K562 (cell line): ENCODE measurements around the gene ITGA11. TPM values are rescaled to one million over a fixed set of nuclear protein-coding genes. Genes with fewer than 3 reads are reported as not detected.

Experiments used
- ATAC-seq: fragments of 200-7000 bp; cut with Tn5 transposase; 3 replicates; pipeline ENCODE4 v1.9.1; 2020; ENCODE audit warnings: moderate library complexity
- BruUV-seq: library from RNA; stranded (reverse); fragments of 400-500 nt; replicated peaks from 2 replicates; lab custom pipeline; 2021; lab: Mats Ljungman, UMichigan
- CTCF ChIA-PET: fragments of 300-600 bp; formaldehyde crosslinking; extraction: SDS; loops from one replicate; lab custom pipeline; 2021; ENCODE audit warnings: low intra/inter-chr PET ratio; lab: Yijun Ruan, JAX
- POLR2A ChIA-PET: fragments of 300-600, 350-650 bp; sonication (Branson Sonifier 250); formaldehyde crosslinking; extraction: SDS; loops from one replicate; lab custom pipeline; 2021; ENCODE audit warnings: antibody characterized with exemption, inconsistent platforms; lab: Yijun Ruan, JAX
- DNase-seq, 4 experiments: peaks; one replicate each; pipeline versions ENCODE4 v3.0.0 to v3.0.0-alpha.2; 2011 to 2018; ENCODE audit warnings: low spot score in 3 of 4, mixed read lengths in 3 of 4; ENCODE audit errors: extremely low read depth in 1 of 4
- FAIRE-seq: peaks from 2 replicates; lab custom pipeline; 2011; peaks lifted over from hg19 to GRCh38; lab: Jason Lieb, UNC
- H2AFZ ChIP-seq: 2 replicates; pipeline ENCODE4 v1.6.0; 2011; ENCODE audit warnings: low read depth, low read length, control low read depth, inconsistent platforms
- H3K27ac ChIP-seq: fragments of 200-600 bp; 3 replicates; pipeline ENCODE4 v1.8.0; 2011; ENCODE audit warnings: low read depth, mild to moderate bottlenecking, control low read depth, inconsistent platforms, low read length, moderate library complexity, mixed read lengths; ENCODE audit errors: extremely low read depth
- H3K27me3 ChIP-seq, 2 experiments: fragments of 300-600 bp in 1 of 2; 2 replicates in 1 of 2; 3 replicates in 1 of 2; pipeline versions ENCODE4 v1.6.0 to v1.8.0; 2011; ENCODE audit warnings: inconsistent platforms in 2 of 2, low read length in 2 of 2, mild to moderate bottlenecking in 1 of 2, mixed read lengths in 1 of 2, moderate library complexity in 1 of 2; ENCODE audit not compliant: control insufficient read depth in 2 of 2, insufficient read depth in 2 of 2
- H3K36me3 ChIP-seq: fragments of 300-600 bp; 3 replicates; pipeline ENCODE4 v1.8.0; 2011; ENCODE audit warnings: mild to moderate bottlenecking, low read length, inconsistent platforms; ENCODE audit not compliant: control insufficient read depth, insufficient read depth
- H3K4me1 ChIP-seq, 2 experiments: fragments of 200-600 bp in 1 of 2; replicated peaks in 1 of 2; 2 replicates in 1 of 2; 3 replicates in 1 of 2; pipeline versions ENCODE4 v1.5.1 to v1.8.0; 2011; ENCODE audit warnings: inconsistent platforms in 2 of 2, low read length in 2 of 2, mild to moderate bottlenecking in 1 of 2, mixed read lengths in 1 of 2, moderate library complexity in 1 of 2; ENCODE audit not compliant: control insufficient read depth in 2 of 2, insufficient read depth in 2 of 2
- H3K4me2 ChIP-seq: 2 replicates; pipeline ENCODE4 v1.6.1; 2011; ENCODE audit warnings: low read length, control low read depth, inconsistent platforms, mixed read lengths; ENCODE audit not compliant: insufficient read depth
- H3K4me3 ChIP-seq: fragments of 200-600 bp; sonication (generic), shearing (Covaris generic); 2 replicates; pipeline ENCODE4 v1.5.1; 2016; ENCODE audit warnings: control low read depth, inconsistent platforms
- H3K79me2 ChIP-seq: fragments of 200-600 bp; 3 replicates; pipeline ENCODE4 v1.8.0; 2011; ENCODE audit warnings: low read length, inconsistent platforms; ENCODE audit not compliant: control insufficient read depth, insufficient read depth
- H3K9ac ChIP-seq, 2 experiments: 2 replicates each; pipeline versions ENCODE4 v1.6.0 to v1.6.1; 2011; ENCODE audit warnings: low read depth in 2 of 2, low read length in 2 of 2, control low read depth in 1 of 2, inconsistent platforms in 1 of 2, mild to moderate bottlenecking in 1 of 2, mixed read lengths in 1 of 2; ENCODE audit not compliant: insufficient read depth in 1 of 2
- H3K9me1 ChIP-seq: one replicate; pipeline ENCODE4 v1.6.0; 2011; ENCODE audit warnings: inconsistent platforms, mild to moderate bottlenecking, low read length, moderate library complexity; ENCODE audit not compliant: control insufficient read depth, insufficient read depth
- H3K9me3 ChIP-seq: replicated peaks from 2 replicates; pipeline ENCODE4 v1.5.1; 2011; ENCODE audit warnings: low read depth, low read length, inconsistent platforms; ENCODE audit not compliant: control insufficient read depth, insufficient read depth
- H4K20me1 ChIP-seq: replicated peaks from 2 replicates; pipeline ENCODE4 v1.6.1; 2011; ENCODE audit warnings: low read length, inconsistent platforms, mixed read lengths; ENCODE audit not compliant: control insufficient read depth, insufficient read depth
- BACH1 ChIP-seq: fragments of 200-800 bp; sonication (Bioruptor generic); IDR thresholded peaks from 2 replicates; pipeline ENCODE4 v1.6.1; 2016; ENCODE audit warnings: missing genetic modification characterization, missing compliant biosample characterization
- BMI1 ChIP-seq: fragments of 150-350 bp; IDR thresholded peaks from 2 replicates; pipeline ENCODE4 v1.6.1; 2014; ENCODE audit warnings: low read length
- CHCHD3 ChIP-seq: fragments of 250-450 bp; sonication (Bioruptor Pico); IDR thresholded peaks from 2 replicates; pipeline ENCODE4 v2.1.2; 2022; ENCODE audit warnings: mild to moderate bottlenecking
- ERF ChIP-seq: fragments of 450-650 bp; formaldehyde crosslinking; IDR thresholded peaks from 2 replicates; pipeline ENCODE4 v1.4.0; 2020; ENCODE audit warnings: mild to moderate bottlenecking, mixed read lengths
- HDAC2 ChIP-seq: fragments of 450-650 bp; IDR thresholded peaks from 2 replicates; pipeline ENCODE4 v1.6.1; 2016; ENCODE audit warnings: mild to moderate bottlenecking
- HDAC6 ChIP-seq: IDR thresholded peaks from 2 replicates; pipeline ENCODE4 v1.6.1; 2012; ENCODE audit warnings: low read depth, mild to moderate bottlenecking, control low read depth, inconsistent platforms, low read length, moderate library complexity
- RBM34 ChIP-seq: fragments of 200-400 bp; formaldehyde crosslinking; IDR thresholded peaks from 2 replicates; pipeline ENCODE4 v1.6.1; 2018; ENCODE audit warnings: low read length, borderline replicate concordance; ENCODE audit not compliant: insufficient read depth
- ZNF23 ChIP-seq: fragments of 250-450 bp; sonication (Bioruptor Pico); IDR thresholded peaks from 2 replicates; pipeline ENCODE4 v1.4.0; 2020; ENCODE audit warnings: mild to moderate bottlenecking
- ZSCAN29 ChIP-seq: fragments of 450-650 bp; IDR thresholded peaks from 2 replicates; pipeline ENCODE4 v1.6.1; 2017
- WGBS: fragments of 100-300 bp; shearing (Covaris generic); methylation state at CpG from one replicate; pipeline ENCODE4 v1.1.6; 2016; ENCODE audit warnings: low coverage, mixed read lengths; ENCODE audit not compliant: insufficient coverage; ENCODE audit errors: missing lambda C conversion rate; 5-methylcytosine and 5-hydroxymethylcytosine counted together
- in situ Hi-C: fragments of 300-500 bp; cut with MboI; formaldehyde crosslinking; loops from 4 replicates; pipeline ENCODE4 v1.15.0; 2018; ENCODE audit warnings: inconsistent platforms, mixed read lengths
- intact Hi-C: fragments of 100-400 bp; cut with micrococcal nuclease; formaldehyde crosslinking; loops from 2 replicates; pipeline ENCODE4 v1.14.2; 2022
- polyA plus RNA-seq, 8 experiments: library from polyadenylated mRNA; depleted of rRNA in 4 of 8; stranded (reverse) in 5 of 8; unstranded in 3 of 8; fragments of >200 nt; fragmentation: Nextera tagmentation in 2 of 8; fragmentation: Illumina TruSeq in 1 of 8; extraction: Ambion mirVana in 2 of 8; extraction: Trizol in 1 of 8; gene quantifications; 2 replicates each; pipeline versions ENCODE4 v1.2.1 to v1.2.3, GENCODE V29; 2011 to 2014; ENCODE audit warnings: inconsistent platforms in 1 of 8, missing spikeins in 1 of 8
- total RNA-seq, 7 experiments: library from RNA; depleted of rRNA in 6 of 7; stranded (reverse); fragments of >200 nt in 6 of 7; fragmentation: Illumina TruSeq in 2 of 7; extraction: Trizol in 2 of 7; gene quantifications; 2 replicates each; pipeline versions ENCODE4 v1.2.1 to v1.2.3, GENCODE V29; 2011 to 2021; ENCODE audit warnings: low replicate concordance in 1 of 7
- TF ChIP-seq, protein P1 (sequence below): fragments of 450-650 bp; IDR thresholded peaks from 2 replicates; pipeline ENCODE4 v1.7.0; 2016; ENCODE audit warnings: borderline replicate concordance
- TF ChIP-seq, protein P2 (sequence below): fragments of 250-450 bp; sonication (Bioruptor Pico); IDR thresholded peaks from 2 replicates; pipeline ENCODE4 v1.9.0; 2021; ENCODE audit warnings: mild to moderate bottlenecking
- TF ChIP-seq, protein P3 (sequence below), 2 experiments: fragments of 150-350 bp in 1 of 2; IDR thresholded peaks; 2 replicates each; pipeline ENCODE4 v1.6.1; 2012 to 2016; ENCODE audit warnings: low read depth in 2 of 2, low read length in 2 of 2, mild to moderate bottlenecking in 1 of 2, moderate library complexity in 1 of 2
- TF ChIP-seq, protein P4 (sequence below): sonication (generic); formaldehyde crosslinking; IDR thresholded peaks from 2 replicates; pipeline ENCODE4 v1.8.1; 2023; ENCODE audit warnings: mild to moderate bottlenecking, missing genetic modification reagents

Gene ITGA11
- total and polyA plus RNA-seq, 9 of the 15 experiments (the other 6 are each of a cell fraction or from before 2014, with no cell fraction given): 0.01 TPM; not detected in 8

DNA sequence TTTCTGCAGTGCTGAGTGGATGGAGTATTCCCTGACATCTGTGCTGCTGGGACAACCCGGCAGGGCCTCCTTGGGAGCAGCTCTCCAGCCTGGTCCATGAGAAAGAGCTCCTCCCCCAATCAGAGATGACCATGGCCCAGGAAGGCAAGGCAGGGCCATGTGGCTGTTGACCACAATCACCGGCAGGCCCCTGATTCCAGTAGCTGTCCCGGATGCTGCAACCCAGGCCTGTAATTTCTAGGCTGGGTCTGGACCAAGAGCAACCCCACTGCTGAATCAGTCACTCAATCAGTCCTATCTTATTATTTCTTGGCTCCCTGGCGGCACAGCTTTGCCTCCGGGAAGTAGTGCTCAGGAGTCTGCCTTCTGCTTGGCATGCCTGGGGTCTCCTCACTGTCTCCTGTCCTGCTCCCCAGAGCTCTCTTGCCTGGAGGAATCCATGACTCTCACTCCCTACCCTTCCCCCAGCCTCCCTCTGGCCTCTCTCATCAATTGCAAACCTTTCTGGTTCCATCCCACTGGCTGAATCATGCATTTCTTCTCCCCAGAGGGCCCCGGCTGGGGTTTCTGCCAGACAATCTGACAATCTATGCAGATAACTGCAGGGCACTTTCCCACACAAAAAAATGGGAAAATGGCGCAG, 32.6 kb upstream of the ITGA11 start:
- WGBS: 5% methylated on average over 6 of the region's 7 CpGs
- no peak overlapping the region for H3K27ac ChIP-seq
- no peaks in the 10 kb centered on the region for H3K9me3 ChIP-seq
- FAIRE-seq (no peak), DNase-seq (no peak), ATAC-seq (no peak)
- no peak overlapping the region for H3K9ac ChIP-seq
- peaks cover 0 to 23% of the 10 kb centered on the region in 2 experiments; a peak in 3 of 5 replicates for H3K4me1 ChIP-seq
- H3K4me3 ChIP-seq: no peak overlapping the region
- POLR2A ChIA-PET: no interaction called here
- no peaks in the 10 kb centered on the region for H3K79me2 ChIP-seq
- no peaks in the 10 kb centered on the region for H3K9me1 ChIP-seq
- intact Hi-C loops: no loop called here
- CTCF ChIA-PET: no interaction called here
- BruUV-seq: no TSS peak
- in situ Hi-C loops: no loop called here
- no peaks in the 10 kb centered on the region for H3K36me3 ChIP-seq
- peaks cover 0 to 8% of the 10 kb centered on the region in 2 experiments; a peak in 1 of 5 replicates for H3K27me3 ChIP-seq
- no peak overlapping the region for H2AFZ ChIP-seq
- H4K20me1 ChIP-seq: no peaks in the 10 kb centered on the region
- no peak overlapping the region for H3K4me2 ChIP-seq
- TF ChIP-seq RBM34 (no peak), ZSCAN29 (no peak), CHCHD3 (no peak), HDAC2 (no peak), HDAC6 (no peak), ERF (CRISPR knock-in tag) (no peak), ZNF23 (CRISPR knock-in tag) (no peak), BMI1 (no peak), BACH1 (tag) (no peak)
- TF ChIP-seq, protein P1, sequence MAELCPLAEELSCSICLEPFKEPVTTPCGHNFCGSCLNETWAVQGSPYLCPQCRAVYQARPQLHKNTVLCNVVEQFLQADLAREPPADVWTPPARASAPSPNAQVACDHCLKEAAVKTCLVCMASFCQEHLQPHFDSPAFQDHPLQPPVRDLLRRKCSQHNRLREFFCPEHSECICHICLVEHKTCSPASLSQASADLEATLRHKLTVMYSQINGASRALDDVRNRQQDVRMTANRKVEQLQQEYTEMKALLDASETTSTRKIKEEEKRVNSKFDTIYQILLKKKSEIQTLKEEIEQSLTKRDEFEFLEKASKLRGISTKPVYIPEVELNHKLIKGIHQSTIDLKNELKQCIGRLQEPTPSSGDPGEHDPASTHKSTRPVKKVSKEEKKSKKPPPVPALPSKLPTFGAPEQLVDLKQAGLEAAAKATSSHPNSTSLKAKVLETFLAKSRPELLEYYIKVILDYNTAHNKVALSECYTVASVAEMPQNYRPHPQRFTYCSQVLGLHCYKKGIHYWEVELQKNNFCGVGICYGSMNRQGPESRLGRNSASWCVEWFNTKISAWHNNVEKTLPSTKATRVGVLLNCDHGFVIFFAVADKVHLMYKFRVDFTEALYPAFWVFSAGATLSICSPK: no peak
- TF ChIP-seq, protein P2, sequence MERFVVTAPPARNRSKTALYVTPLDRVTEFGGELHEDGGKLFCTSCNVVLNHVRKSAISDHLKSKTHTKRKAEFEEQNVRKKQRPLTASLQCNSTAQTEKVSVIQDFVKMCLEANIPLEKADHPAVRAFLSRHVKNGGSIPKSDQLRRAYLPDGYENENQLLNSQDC (CRISPR knock-in tag): no peak
- TF ChIP-seq, protein P3, sequence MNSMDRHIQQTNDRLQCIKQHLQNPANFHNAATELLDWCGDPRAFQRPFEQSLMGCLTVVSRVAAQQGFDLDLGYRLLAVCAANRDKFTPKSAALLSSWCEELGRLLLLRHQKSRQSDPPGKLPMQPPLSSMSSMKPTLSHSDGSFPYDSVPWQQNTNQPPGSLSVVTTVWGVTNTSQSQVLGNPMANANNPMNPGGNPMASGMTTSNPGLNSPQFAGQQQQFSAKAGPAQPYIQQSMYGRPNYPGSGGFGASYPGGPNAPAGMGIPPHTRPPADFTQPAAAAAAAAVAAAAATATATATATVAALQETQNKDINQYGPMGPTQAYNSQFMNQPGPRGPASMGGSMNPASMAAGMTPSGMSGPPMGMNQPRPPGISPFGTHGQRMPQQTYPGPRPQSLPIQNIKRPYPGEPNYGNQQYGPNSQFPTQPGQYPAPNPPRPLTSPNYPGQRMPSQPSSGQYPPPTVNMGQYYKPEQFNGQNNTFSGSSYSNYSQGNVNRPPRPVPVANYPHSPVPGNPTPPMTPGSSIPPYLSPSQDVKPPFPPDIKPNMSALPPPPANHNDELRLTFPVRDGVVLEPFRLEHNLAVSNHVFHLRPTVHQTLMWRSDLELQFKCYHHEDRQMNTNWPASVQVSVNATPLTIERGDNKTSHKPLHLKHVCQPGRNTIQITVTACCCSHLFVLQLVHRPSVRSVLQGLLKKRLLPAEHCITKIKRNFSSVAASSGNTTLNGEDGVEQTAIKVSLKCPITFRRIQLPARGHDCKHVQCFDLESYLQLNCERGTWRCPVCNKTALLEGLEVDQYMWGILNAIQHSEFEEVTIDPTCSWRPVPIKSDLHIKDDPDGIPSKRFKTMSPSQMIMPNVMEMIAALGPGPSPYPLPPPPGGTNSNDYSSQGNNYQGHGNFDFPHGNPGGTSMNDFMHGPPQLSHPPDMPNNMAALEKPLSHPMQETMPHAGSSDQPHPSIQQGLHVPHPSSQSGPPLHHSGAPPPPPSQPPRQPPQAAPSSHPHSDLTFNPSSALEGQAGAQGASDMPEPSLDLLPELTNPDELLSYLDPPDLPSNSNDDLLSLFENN (IDR thresholded peaks at IDR 0.05; ENCODE audit: low read depth in 2 of 2, low read length in 2 of 2): no peak
- TF ChIP-seq, protein P4, sequence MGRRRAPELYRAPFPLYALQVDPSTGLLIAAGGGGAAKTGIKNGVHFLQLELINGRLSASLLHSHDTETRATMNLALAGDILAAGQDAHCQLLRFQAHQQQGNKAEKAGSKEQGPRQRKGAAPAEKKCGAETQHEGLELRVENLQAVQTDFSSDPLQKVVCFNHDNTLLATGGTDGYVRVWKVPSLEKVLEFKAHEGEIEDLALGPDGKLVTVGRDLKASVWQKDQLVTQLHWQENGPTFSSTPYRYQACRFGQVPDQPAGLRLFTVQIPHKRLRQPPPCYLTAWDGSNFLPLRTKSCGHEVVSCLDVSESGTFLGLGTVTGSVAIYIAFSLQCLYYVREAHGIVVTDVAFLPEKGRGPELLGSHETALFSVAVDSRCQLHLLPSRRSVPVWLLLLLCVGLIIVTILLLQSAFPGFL (CRISPR knock-in tag): no peak
